ENCODE results near the gene ELANE.

Gene ELANE

GRCh38 chr19:843180-843835 is 8.8 kb upstream of the ELANE start:
- H3K9me3 ChIP-seq (ENCODE audit: severe bottlenecking) = no peaks in the 10 kb centered on the region
- no peaks in the 10 kb centered on the region for H3K36me3 ChIP-seq (ENCODE audit: low read depth)
- DNase-seq (ENCODE audit: low spot score) = no peak
- H3K27me3 ChIP-seq (ENCODE audit: insufficient read depth, poor library complexity, severe bottlenecking) = peaks cover 39% of the 10 kb centered on the region
- no peak overlapping the region for H3K4me3 ChIP-seq (ENCODE audit: severe bottlenecking)
- no peaks in the 10 kb centered on the region for H3K4me1 ChIP-seq (ENCODE audit: insufficient read depth, poor library complexity, severe bottlenecking)
- no peak overlapping the region for H3K27ac ChIP-seq (ENCODE audit: poor library complexity, severe bottlenecking)
- peak; percentile 62; the same call in 2 of the 3 replicates for ATAC-seq (ENCODE audit: low read depth)
- TF ChIP-seq CTCF (IDR thresholded peaks at IDR 0.05; ENCODE audit: poor library complexity, severe bottlenecking) = no peak

DNA sequence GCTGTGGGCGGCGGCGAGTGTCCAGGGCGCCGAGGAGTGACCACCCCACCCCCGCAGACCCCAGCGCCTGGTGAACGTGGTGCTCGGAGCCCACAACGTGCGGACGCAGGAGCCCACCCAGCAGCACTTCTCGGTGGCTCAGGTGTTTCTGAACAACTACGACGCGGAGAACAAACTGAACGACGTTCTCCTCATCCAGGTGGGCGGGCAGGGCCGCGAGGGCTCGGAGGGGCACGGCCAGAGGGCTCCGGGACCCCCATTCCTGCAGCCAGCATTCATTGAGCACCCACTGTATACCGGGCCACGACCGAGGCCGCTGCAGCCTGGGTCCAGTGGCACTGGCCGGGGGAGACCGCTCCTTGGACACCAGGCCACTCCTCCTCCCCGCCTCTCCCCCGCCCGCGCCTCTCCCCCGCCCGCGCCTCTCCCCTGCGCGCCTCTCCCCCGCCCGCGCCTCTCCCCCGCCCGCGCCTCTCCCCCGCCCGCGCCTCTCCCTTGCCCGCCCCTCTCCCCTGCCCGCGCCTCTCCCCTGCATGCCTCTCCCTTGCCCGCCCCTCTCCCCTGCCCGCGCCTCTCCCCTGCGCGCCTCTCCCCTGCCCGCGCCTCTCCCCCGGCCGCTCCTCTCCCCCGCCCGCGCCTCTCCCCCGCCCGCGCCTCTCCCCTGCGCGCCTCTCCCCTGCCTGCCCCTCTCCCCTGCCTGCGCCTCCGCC is 8.1 kb upstream of the ELANE start:
- H3K36me3 ChIP-seq (ENCODE audit: low read depth) = no peaks in the 10 kb centered on the region
- H3K27me3 ChIP-seq (ENCODE audit: insufficient read depth, poor library complexity, severe bottlenecking) = peaks cover 39% of the 10 kb centered on the region
- no peak for TF ChIP-seq CTCF (IDR thresholded peaks at IDR 0.05; ENCODE audit: poor library complexity, severe bottlenecking)
- ATAC-seq (ENCODE audit: low read depth) = no peak
- no peaks in the 10 kb centered on the region for H3K9me3 ChIP-seq (ENCODE audit: severe bottlenecking)
- DNase-seq (ENCODE audit: low spot score) = no peak
- no peak overlapping the region for H3K4me3 ChIP-seq (ENCODE audit: severe bottlenecking)
- no peak overlapping the region for H3K27ac ChIP-seq (ENCODE audit: poor library complexity, severe bottlenecking)
- no peaks in the 10 kb centered on the region for H3K4me1 ChIP-seq (ENCODE audit: insufficient read depth, poor library complexity, severe bottlenecking)

DNA sequence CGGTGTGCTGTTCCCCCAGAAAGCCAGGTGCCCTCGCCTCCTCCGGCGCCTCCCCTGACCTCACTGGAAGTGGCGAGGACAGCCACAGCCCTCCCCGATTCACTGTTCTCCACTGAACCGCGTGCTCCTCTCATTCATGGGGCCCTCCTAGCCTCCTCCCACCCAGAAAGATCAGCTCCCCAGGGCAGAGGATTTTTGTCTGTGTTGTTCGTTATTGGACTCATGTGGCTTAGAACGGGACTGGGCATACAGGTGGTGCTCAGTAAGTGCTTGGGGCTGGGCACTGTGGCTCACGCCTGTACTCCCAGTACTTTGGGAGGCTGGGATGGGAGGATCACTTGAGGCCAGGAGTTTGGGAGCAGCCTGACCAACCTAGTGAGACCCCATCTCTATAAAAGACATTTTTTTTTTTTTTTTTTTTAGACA is 7.5 kb upstream of the ELANE start:
- Histone ChIP-seq H3K4me3 (ENCODE audit: severe bottlenecking) (no peak overlapping the region), H3K4me1 (ENCODE audit: insufficient read depth, poor library complexity, severe bottlenecking) (no peaks in the 10 kb centered on the region), H3K9me3 (ENCODE audit: severe bottlenecking) (no peaks in the 10 kb centered on the region), H3K27me3 (ENCODE audit: insufficient read depth, poor library complexity, severe bottlenecking) (peaks cover 39% of the 10 kb centered on the region), H3K27ac (ENCODE audit: poor library complexity, severe bottlenecking) (no peak overlapping the region), H3K36me3 (ENCODE audit: low read depth) (no peaks in the 10 kb centered on the region)
- TF ChIP-seq CTCF (IDR thresholded peaks at IDR 0.05; ENCODE audit: poor library complexity, severe bottlenecking) = no peak
- DNase-seq (ENCODE audit: low spot score) = no peak
- ATAC-seq (ENCODE audit: low read depth) = no peak

DNA sequence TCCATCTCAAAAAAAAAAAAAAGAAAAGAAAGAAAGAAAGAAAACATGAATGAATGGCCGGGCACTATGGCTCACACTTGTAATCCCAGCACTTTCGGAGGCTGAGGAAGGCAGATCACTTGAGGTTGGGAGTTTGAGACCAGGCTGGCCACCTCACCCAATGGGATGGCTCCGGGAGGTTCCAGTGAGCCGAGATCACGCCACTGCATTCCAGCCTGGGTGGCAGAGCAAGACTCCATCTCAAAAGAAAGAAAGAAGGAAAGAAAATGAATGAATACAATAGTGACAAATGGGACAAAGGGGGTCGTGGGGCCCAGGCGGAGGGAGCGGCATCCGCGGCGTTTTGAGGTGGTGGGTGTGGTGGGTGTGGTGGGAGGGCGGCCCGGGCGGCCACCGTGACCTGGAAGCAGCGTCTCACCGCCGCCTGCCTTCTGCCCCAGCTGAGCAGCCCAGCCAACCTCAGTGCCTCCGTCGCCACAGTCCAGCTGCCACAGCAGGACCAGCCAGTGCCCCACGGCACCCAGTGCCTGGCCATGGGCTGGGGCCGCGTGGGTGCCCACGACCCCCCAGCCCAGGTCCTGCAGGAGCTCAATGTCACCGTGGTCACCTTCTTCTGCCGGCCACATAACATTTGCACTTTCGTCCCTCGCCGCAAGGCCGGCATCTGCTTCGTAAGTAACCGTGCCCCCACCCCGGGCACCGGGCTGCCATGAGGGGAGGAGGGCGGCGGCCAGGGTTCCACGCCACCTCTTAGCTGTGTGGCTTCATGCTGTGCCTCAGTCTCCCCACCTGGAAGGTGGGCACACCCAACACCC is 6.2 kb upstream of the ELANE start:
- ATAC-seq (ENCODE audit: low read depth) = no peak
- TF ChIP-seq CTCF (IDR thresholded peaks at IDR 0.05; ENCODE audit: poor library complexity, severe bottlenecking) = no peak
- H3K4me3 ChIP-seq (ENCODE audit: severe bottlenecking) = no peak overlapping the region
- no peak for DNase-seq (ENCODE audit: low spot score)
- H3K36me3 ChIP-seq (ENCODE audit: low read depth) = no peaks in the 10 kb centered on the region
- H3K27ac ChIP-seq (ENCODE audit: poor library complexity, severe bottlenecking) = no peak overlapping the region
- no peaks in the 10 kb centered on the region for H3K4me1 ChIP-seq (ENCODE audit: insufficient read depth, poor library complexity, severe bottlenecking)
- no peaks in the 10 kb centered on the region for H3K9me3 ChIP-seq (ENCODE audit: severe bottlenecking)
- H3K27me3 ChIP-seq (ENCODE audit: insufficient read depth, poor library complexity, severe bottlenecking) = peaks cover 39% of the 10 kb centered on the region
